Transverse colon (tissue), 4 donors: ENCODE results near the gene RETN.

Experiments
- CTCF ChIP-seq, 5 experiments: fragments of 200-600 bp in 3 of 5; fragments of 450-650 bp in 2 of 5; sonication (generic) in 3 of 5; IDR thresholded peaks; 1 replicate in 2 of 5; 2 replicates in 3 of 5; pipeline ENCODE4 v1.5.1; 2016 to 2017; ENCODE audit warnings: antibody characterized with exemption in 5 of 5, inconsistent platforms in 3 of 5, mild to moderate bottlenecking in 2 of 5, moderate library complexity in 1 of 5
- POLR2A ChIP-seq: fragments of 450-650 bp; IDR thresholded peaks from one replicate; pipeline ENCODE4 v1.6.1; 2016; ENCODE audit warnings: antibody characterized with exemption, mild to moderate bottlenecking, moderate library complexity
- POLR2AphosphoS5 ChIP-seq, 3 donors: sonication (generic); formaldehyde crosslinking; IDR thresholded peaks; one replicate each; pipeline ENCODE4 v1.6.1; 2016; ENCODE audit warnings: antibody characterized with exemption in 3 of 3

GRCh38 chr19:7640803-7641202, 28.0 kb upstream of the RETN start:
- TF ChIP-seq CTCF (IDR thresholded peaks at IDR 0.05) (no peak), POLR2AphosphoS5 (IDR thresholded peaks at IDR 0.05) (no peak), POLR2A (no peak)
